ENCODE results near the gene SEMA5A.
"Not testable (repeated sequence)": the region's sequence is repeated elsewhere in the genome, so short reads cannot be mapped to it uniquely, and the experiment has no call there.

Gene SEMA5A

DNA sequence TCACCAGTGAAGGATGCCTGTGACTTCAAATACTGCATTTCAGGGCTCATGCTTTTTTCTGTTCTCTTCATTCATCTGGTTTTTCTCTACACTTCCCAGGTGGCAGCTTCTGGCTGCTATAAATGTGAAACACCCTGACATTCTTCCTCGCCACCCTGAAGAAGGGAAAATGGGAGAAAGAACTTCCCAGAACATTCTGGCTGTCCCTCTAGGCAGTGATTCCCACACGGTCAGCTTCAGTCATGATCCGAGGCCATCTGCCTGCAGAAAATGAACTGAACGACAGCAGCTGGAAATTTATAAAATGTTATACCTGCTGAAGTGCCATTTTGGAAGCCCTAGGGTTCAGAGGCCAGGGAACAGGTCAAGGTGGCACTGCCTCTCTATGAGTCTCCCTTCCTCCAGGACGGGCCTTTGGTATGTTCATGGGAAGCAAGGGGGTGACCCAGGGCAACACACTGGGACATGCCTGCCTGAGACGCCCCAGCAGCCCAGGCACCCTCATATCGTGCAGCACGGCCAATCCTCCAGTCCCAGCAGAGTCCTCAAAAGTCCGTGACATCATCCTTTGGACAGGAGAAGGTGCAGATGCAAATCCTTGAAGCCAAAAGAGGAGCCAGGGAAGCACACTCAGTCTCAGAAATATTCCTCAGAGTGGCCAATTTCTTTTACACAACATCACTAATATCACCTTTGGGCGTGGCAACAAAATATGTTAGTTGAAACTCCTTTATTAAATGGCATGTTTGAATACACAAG, 107.1 kb downstream of the SEMA5A start:
- no peak for DNase-seq

DNA sequence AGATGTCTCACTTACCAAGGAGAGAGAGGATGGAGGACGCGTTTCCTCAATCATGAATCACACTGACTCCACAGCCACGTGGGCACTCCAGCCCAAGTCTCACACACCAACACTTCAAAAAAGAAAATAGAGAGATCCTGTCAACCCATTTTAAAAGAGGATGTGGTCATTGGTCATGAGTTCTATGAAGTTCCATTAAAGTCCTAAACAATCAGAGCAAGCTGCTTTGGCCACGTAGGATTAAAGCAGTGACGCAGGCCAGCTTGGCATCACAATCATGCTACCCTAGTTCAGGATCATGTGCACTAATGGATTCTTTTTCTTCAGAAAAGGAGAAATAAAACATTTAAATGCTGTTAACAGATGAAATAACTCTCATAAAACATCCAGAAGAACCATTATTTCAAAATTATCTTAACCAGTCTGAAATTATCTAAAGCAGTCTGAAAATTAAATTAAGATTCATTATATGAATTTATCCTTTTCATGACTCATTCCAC, 108.1 kb downstream of the SEMA5A start:
- no peak for DNase-seq

DNA sequence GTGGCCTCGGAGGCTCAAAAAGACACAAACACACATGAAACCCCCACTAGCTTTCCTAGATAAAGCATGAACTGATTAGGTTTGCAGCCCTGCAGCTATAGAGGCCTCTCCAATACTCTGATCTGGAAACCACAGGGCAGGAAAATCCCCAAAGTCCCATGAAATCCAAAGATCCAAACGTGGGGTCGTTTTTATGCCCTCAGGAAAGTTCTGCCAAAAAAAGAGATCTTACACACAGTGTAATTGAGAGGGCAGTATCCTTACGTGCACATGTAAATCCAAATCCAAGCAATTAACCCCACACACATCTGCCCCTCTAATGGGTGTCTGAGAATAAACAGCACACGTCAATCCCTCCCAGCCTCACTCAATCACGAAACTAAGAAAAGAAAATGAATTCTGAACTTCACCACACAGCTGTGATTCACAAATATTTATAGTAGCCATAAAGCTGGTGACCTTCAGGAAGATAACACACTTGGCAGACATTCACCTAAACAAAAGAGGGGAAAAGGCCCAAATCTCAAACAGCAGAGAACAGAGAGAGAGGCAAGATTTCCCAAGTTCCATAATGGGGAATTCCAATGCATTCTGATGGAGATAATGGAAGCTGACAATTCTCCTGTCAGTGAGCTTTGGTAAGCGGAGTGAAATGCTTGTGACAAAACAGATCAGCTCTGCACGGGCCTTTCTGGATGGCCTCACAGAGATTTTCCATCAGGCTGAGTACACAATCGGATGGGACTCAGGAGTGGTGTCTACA, 114.2 kb downstream of the SEMA5A start:
- no peak for DNase-seq

DNA sequence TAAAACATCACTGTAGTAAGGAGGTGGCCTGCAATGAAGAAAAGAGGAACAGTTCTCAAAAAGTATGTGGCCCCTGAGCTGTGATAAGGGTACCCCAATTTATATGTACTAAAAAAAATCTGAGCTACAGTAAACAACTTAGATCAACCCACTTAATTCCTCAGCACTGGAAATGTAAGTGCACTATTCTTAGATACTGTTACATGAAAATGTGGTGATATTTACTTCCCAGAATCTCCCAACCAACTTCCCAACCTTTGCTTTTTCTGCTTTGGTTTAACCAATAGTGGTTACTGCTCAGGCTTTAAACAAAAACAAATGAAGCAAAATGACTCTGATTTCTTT, 114.8 kb downstream of the SEMA5A start:
- DNase-seq, result no peak

DNA sequence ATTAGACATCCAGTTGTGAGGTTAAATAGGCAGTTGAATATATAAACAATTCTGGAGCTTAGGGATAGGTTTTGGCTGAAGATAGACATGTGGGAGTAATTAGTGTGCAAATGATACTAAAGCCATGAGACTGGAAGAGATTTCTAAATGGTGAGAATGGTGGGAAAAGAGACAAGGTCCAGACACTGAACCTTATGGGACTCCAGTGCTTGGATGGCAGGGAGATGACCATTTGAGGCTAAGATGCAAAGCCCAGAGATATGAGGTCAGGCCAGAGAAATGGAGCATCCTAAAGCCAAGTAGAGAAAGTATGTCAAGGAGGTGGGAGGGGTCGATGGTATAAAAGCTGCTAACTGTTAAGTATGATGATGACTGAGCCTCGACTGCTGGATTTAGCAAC, 115.6 kb downstream of the SEMA5A start:
- DNase-seq, result no peak

DNA sequence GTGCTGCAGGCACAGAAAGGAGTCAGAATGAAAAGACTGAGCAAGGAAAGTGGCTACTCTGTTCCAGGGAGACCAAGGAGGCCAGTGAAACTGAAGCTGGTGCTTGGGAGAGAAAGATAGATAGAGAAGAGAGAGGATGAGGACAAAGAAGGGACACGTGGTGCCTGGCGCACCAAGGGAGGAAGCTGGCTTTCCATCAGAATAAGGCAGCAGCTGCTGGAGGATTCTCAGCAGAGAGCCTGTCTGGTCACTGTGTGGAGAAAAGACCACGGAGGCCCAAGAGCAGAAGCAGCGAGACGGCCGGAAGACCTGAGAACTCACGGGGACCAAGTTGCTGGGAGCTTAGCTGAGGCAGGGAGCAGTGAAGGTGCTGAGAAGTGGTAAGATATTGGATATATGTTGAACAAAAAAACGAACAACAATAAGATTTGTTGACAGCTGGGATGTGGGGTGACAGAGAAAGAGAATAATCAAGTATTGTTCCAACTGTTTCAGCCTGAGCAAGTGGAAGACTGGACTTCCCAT, 116.1 kb downstream of the SEMA5A start:
- no peak for DNase-seq

DNA sequence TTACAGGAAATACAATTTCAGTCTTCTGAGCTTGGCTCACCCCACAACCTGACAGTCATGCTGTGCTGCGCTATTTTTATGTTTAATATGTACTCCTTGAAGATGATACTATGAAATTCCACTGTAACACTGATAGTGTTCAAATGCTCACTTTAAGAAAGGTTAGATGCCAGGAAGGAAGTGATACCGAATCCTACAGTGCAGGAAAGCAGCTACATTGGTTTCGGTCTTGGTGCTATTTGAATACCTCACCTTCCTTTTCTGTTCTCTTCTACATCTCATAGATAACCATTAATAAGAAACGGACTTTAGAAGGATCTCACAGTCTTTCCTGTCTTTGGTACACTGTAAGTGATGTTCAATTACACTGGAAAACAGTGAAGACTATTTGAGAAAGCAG, 117.6 kb downstream of the SEMA5A start:
- DNase-seq, result no peak

DNA sequence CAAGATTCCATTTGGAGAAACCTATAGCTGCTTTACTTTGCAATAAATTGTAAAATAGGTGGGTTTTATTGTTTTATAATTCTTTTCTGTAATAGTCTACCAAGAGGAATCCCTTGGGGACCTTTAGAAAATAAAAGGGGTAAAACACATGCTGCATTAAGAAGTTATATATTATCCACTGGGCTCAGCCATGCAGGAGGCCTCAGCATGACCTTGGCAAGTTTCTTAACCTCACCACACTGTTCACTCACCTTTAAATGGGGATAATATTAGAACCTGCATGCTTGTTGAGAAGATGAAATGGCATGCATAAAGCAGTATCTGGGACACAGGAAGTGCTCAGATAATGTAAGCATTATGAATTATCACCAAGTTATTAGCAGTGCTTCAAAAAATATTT, 120.2 kb downstream of the SEMA5A start:
- no peak for DNase-seq

DNA sequence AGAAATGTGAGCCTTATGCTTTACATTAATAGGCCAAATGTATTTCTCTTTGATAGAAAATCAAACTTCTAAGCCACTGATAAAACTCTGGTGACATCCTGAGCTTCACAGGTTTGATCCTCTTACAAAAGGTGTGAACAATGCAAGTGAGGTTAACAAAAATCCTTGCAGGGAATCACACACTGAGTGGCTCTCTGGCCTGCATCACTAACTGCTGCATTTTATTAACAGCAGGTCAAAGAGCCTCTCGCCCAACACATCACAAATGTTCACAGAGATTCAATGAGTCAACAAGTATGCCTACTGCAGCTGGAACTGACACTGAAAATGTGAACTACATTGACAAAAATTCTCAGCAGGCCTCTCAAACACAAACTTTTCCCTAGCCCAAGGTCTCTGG, 122.3 kb downstream of the SEMA5A start:
- DNase-seq, result no peak

DNA sequence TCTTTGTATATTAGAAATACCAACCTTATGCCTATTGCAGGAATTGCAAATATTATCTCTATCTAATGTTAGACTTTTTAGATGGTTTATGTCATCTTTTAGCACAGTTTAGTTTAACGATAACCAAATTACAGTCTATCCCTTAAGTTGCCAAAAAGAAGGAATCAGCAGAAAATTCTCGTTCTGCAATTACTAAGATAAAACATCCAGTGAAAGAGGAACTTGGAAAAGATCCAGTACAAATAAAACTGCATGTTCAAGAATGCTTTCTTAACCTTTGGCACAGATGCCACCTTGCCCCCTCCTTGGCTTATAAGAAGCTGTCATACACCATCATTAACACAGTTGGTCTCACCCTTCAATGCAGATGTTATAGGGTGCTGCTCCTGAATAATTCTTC, 124.0 kb downstream of the SEMA5A start:
- DNase-seq, result no peak

DNA sequence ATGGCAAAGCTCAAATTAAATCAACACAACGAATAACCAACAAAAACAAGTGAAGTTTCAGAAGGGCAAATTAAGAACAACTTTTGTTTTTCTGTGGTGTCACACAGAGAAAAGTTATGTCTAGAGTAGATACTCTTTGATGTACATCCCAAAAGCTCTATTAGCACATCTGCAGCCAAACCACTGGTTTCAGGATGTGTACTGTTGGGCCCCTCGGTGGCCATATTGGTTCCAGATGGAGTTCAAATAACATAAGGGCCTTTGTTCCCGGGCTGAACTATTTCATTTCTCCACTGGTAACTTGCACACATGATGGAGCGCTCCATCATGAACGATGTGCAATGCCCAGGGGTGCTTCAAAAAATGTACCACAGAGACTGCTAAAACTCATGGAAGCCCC, 126.1 kb downstream of the SEMA5A start:
- no peak for DNase-seq

DNA sequence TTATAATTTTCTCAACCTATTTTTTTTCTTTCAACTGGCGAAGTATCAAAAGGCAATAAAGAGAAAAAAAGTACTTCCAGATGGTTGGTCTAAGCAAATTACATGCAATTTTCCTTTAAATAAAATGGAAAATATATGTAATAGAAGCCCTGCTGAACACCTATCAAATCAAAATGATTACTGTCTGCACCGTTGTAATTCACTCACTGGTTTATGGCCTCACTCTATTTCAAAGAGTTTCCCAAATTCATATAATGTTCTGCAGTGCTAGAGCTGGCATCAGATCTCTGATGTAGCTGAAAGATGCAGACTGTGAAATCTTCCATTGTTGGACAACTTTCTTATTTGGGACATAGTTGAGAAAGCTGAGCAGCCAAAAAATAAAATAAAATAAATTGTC, 130.3 kb downstream of the SEMA5A start:
- no peak for DNase-seq

DNA sequence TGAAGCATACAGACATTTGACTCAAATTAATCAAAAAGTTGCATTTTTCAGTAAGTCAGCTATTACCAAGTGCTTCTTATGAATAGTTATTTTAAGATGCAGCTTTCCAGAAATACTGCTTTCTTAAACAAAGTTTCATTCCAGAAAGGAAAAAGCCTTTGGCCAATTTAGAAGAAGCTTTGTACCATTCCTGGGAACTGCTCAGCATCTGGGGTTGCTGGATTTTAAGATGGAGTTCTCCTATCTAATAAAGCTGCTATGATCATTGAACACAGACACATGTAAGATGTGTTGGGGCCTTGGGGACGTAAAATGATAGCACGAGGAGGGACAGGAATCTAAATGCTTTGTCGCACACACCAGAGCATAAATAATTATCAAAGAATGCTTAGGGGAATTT, 130.8 kb downstream of the SEMA5A start:
- DNase-seq, result no peak

DNA sequence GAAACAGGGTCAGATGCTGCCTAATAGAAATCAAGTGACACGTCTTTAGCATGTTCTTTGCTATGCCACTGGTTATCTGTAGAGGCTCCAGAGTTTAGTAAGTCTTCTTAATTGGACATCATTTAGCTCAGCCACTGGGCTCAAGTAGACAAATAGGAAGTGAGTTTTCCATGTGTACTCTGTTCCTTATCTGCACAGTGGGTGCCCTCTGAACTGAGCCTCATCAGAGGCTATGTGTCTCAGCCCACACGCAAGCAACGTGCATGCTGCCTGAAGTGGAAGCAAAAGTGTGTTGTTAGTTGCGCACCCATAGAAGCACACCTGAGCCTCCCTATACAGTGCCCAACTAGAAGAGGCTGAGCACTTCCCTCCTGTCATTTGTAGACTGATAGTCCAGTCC, 134.7 kb downstream of the SEMA5A start:
- DNase-seq, result no peak

DNA sequence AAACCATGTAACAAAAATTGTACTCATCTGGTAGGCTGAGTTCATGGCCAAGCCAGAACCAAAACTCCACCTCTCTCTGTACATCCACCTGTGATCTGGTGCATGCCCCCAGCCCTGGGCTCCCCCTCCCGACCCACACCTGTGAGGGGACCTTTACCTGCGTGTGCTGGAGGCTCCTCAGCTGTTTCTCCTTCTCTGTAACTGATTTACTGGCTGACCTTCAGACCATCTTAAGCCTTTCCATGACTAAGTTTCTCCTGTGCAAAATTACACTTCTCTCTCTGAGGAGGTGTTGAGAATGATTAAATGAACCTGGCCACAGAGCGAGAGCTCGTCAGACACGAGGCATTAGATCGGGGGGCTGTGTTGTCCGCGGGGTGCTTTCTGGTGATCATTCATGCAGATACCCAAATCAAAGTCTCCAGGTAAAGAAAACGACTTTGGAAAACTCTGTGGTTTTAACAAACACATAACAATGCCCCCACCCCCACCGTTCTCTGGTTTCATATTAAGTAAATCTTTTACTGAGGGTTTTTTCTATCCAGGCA, 136.4 kb downstream of the SEMA5A start:
- no peak for DNase-seq

DNA sequence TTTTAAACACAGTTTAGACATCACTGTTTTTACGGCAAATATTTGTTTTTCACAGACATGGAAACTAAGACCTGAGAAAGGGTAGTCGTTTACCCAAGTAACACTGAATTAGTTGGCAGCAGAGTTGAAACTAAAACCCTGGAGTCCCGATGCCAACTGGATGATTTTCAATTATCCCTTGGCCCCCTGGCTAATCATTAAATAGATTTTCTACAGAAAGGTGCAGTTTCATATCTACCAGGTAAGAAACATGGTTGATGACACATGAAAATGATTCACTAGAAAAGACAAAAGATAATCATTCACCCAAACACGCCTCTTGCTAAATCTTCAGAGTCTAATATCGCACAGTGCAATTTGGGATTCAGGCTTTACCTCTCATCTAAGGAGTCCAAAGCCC, 136.9 kb downstream of the SEMA5A start:
- DNase-seq, result no peak

DNA sequence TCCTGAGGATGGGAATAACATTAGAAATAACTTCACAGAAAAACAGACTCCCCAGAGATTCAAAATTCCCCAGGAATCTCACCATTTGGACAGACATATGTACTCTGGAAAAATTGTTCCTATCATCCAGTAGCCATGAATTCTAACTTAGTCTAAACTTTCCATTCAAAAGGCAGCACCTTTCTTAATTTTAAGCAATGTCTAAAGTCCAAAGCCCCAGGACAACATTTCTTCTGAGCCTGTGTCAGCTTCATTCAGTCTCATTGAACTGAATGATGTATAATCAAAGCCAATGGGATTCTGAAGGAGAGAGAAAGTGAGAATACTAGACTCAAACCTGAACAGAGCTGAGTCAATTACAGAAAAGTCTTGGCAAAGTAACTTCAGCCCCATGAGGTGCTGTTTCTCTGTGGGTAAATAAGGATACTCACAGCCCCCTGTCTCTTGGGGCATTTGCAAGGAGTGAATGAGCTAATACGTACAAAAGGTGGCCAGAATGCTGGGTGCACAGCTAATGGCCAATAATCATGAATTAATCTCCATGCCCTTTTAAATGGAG, 140.6 kb downstream of the SEMA5A start:
- no peak for DNase-seq

DNA sequence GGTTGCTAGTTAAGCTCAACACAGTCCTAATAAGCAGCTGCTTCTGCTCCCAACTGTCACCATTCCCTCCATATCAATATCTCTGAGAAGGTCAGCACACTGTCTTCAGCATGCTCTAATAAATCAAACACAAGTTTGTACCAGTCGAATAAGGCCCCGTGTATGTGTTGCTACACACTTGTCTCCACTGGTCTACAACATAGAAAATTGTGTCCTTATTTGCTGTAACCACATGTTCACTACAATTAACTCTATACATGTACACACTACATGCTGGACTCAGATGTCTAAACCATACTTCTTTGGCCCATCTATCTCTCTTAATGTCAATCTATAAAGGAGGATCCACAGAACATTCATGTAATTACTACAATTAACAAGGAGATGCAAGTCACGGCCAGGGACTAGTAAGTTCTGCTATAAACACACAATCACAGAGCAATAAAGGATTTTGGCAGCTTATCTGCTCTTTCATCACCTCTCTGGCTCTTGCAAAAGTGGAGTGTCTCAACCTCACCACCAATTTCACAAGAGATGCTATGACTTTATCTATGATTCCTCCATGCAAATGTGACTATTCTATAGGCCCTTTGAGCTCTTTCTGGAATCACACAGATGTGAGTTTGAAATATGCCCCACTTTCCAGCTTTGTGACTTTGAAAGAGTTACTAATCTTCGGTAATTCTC, 143.9 kb downstream of the SEMA5A start:
- DNase-seq, result no peak

DNA sequence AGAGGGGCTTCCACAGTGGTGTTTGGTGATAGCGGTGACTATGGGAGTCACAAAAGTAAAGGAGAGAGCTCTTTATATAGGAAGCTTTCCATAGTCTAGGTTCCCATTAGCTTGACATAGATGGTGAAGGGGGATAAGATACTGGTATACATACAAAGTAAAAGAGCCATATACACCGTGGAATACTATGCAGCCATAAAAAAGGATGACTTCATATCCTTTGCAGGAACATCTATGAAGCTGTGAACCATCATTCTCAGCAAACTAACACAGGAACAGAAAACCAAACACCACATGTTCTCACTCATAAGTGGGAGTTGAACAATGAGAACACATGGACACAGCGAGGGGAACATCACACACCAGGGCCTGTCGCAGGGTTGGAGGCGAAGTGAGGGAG, 146.1 kb downstream of the SEMA5A start:
- not testable (repeated sequence) for DNase-seq

DNA sequence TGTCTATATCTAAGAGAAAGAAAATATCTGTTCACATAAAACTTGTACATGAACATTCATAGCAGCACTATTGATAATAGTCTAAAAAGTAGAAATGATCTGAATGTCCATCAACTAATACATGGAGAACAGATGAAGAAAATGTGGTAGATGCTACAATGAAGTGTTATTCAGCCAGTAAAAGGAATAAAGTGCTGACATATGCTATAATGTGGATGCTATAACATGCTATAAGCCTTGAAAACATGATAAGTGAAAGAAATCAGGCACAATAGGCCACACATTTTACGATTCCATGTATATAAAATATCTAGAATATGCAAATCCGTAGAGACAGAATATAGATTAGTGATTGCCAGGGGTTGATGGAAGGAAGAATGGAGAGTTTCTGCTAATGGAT, 146.8 kb downstream of the SEMA5A start:
- DNase-seq, result no peak

DNA sequence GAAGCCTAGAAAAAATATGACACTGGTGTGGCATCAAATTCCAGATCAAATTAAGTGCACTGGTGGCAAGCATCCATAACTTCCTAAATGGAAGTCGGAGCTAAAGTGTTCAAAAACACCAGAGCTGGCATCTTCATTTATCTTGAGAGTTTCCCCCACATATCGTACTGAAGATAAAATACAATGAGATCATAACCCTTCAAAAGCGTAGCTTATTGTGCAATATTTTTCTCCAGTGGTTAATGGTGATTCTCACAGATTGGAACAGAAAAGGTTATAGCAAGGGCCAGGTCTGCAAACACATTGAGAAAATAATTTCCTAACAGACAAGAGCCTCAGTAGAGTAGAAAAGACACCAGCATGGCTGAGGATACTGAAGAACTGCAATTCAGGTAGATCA, 147.6 kb downstream of the SEMA5A start:
- no peak for DNase-seq

DNA sequence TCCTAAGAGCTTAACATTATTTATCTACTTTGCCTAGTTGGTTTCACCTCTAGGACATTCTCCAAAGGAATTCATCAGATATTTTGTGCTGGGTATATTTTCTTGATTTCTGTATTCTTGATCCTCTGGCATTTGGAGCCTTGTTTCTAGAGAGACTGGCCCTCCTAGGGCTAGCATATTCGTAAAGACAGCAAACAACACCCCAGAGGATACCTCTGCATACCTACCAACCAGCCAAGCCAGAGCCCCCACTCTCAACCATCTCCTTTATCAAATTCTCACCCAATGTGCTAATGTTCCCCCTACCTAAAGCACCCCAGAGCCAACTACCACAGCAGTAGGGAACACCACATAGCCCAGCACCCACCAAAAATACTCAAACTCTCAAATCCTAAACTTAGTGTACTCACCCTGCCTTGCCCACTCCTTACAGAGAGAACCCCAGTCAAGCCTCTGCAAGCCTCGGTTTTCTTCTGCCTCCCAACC, 149.5 kb downstream of the SEMA5A start:
- no peak for DNase-seq

DNA sequence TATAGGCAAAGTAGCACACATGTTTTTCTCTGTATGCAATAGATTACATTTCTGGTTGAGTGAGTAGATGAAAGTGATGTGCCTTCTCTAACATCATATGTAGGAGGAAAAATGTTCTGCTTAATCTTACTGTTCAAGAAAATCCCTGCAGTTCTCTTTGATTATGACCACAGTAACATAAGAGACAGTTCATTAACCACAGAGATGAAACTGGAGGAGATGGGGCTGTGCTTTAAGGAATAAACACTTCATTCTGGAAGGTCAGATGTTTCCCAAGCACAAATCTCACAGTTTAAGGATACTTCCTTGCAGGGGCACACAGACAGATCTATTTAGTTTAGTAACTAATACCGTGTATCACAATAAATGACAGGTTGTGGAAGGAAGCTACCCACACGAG, 150.2 kb downstream of the SEMA5A start:
- no peak for DNase-seq
